GM21717 (cell line): ENCODE data around the gene KAZN.

Experiments
- ATAC-seq: cut with Tn5 transposase; IDR thresholded peaks from one replicate; pipeline ENCODE4 v1.9.1; 2021; ENCODE audit warnings: mild to moderate bottlenecking, moderate library complexity; ENCODE audit not compliant: unreplicated experiment

KAZN gene

GRCh38 chr1:15014516-15014915 is 416.0 kb downstream of the KAZN start:
- ATAC-seq: no peak

- no peak for ATAC-seq
Measured at GRCh38 chr1:15016001-15016400, 417.5 kb downstream of the KAZN start.

GRCh38 chr1:15016526-15016925 is 418.0 kb downstream of the KAZN start:
- ATAC-seq: no peak

- no peak for ATAC-seq
Measured at GRCh38 chr1:15017120-15017519, 418.6 kb downstream of the KAZN start.

- ATAC-seq: no peak
Measured at GRCh38 chr1:15018767-15019166, 420.3 kb downstream of the KAZN start.

GRCh38 chr1:15020943-15021745 is 422.7 kb downstream of the KAZN start:
- ATAC-seq: no peak

GRCh38 chr1:15022048-15022447 is 423.6 kb downstream of the KAZN start:
- no peak for ATAC-seq

- no peak for ATAC-seq
Measured at GRCh38 chr1:15023205-15023604, 424.7 kb downstream of the KAZN start.

- no peak for ATAC-seq
Measured at GRCh38 chr1:15023976-15024375, 425.5 kb downstream of the KAZN start.

GRCh38 chr1:15026117-15026489 is 427.6 kb downstream of the KAZN start:
- no peak for ATAC-seq

GRCh38 chr1:15027515-15027986 is 429.1 kb downstream of the KAZN start:
- ATAC-seq: no peak

GRCh38 chr1:15028102-15028501 is 429.6 kb downstream of the KAZN start:
- ATAC-seq: no peak

- ATAC-seq: no peak
Measured at GRCh38 chr1:15028616-15029015, 430.1 kb downstream of the KAZN start.

- ATAC-seq: no peak
Measured at GRCh38 chr1:15029036-15029435, 430.6 kb downstream of the KAZN start.

- no peak for ATAC-seq
Measured at GRCh38 chr1:15029786-15030185, 431.3 kb downstream of the KAZN start.

GRCh38 chr1:15031251-15031933 is 432.9 kb downstream of the KAZN start:
- ATAC-seq: no peak

GRCh38 chr1:15033264-15033663 is 434.8 kb downstream of the KAZN start:
- ATAC-seq: no peak

- ATAC-seq: no peak
Measured at GRCh38 chr1:15034656-15035055, 436.2 kb downstream of the KAZN start.

- ATAC-seq: no peak
Measured at GRCh38 chr1:15035236-15035635, 436.8 kb downstream of the KAZN start.

GRCh38 chr1:15036101-15036500 is 437.6 kb downstream of the KAZN start:
- ATAC-seq: no peak

- ATAC-seq: no peak
Measured at GRCh38 chr1:15038232-15039016, 439.9 kb downstream of the KAZN start.
